GM21717 (cell line): ENCODE measurements around the gene CRLF1.

Source experiments
- ATAC-seq: cut with Tn5 transposase; IDR thresholded peaks from one replicate; pipeline ENCODE4 v1.9.1; 2021; ENCODE audit warnings: mild to moderate bottlenecking, moderate library complexity; ENCODE audit not compliant: unreplicated experiment

Gene CRLF1

GRCh38 chr19:18636969-18637629 lies 30.5 kb upstream of the CRLF1 start, which contains the start of gene KLHL26:
TSS of gene KLHL26 (plus strand) at chr19:18637028. CDS start at chr19:18637055, 27 bp downstream.
- no peak for ATAC-seq

DNA sequence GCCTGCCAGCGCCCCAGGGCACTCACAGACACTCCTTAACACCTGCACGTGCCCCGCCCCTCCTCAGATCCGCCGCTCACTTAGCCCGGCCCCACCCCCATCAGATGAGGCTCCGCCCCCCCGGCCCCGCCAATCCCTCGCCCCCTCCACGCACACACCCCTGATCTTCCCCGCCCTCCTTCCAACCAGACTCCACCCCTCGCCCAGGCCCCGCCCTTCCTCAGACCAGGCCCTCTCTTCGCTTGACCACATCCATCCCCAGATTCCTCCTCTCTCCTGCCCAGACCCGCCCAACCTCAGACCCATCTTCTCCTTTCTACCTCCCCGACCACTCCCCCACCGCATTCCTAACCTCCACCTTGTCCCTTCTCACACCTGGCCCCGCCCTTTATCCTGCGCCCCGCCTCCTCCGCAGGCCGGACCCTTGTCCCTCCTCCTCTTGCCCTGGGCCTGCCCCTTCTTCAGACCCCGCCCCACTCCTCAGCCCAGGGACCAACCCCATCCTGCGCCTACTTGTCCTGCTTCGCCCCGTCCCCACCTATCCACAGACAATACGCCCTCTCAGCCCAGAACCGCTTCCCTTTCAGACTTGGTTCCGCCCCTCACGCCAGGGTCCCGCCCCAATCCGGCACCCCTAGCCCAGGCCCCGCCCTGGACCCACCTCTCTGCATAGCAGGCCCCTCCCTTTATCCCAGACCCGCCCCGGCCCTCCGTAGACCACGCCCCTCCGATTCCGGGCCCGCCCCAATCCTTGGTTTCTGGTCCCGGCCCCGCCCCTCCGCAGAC lies 29.8 kb upstream of the CRLF1 start:
- peak; percentile 70 for ATAC-seq

DNA sequence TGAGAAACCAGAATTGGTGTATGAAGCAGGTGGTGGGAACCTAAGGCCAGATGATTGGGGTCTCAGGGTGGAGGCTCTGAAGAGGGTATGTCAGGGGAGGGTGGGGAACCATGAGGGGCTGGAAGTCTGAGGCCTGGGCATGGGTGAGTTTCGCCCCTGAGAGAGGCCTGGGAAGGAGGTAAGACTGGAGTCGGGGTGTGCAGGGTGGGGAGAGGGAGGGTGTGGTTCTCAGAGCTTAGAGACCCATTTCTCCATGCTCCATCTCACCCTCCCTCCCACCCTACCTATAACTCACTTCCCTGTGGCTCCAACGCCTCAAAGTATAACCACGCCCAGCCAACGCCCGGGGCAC lies 29.2 kb upstream of the CRLF1 start:
- ATAC-seq, result no peak

DNA sequence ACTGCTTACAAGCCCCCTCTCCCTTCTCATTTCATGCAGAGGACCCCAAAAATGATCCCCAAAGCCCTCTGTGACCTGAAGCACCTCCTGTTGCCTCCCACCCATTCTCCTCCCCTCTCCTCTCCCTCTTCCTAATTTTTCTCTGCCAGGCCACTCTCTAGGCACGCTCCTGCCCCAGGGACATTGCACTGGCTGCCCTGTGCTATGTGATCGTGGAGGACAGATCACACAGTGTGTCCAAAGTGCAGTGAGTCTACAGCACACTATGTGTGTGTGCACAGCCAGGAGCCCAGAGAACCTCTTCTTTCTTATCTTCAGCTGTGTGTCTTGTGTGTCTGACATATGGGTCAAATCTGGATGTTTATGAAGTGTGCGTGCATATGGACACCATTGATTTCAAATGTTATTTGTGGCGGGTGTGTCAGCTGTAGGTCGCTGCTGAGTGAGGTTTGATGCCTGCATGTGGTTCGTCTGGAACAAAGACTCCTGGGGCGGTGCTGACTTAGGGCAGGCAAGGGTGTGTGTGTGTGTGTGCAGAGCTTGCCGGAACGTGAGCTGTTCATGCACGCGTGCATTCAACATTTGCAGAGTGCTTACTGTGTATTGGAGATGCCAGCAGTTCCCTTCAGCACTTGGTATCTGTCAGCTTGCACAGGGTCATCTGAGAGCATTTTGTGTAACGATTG lies 28.2 kb upstream of the CRLF1 start:
- ATAC-seq, result no peak

DNA sequence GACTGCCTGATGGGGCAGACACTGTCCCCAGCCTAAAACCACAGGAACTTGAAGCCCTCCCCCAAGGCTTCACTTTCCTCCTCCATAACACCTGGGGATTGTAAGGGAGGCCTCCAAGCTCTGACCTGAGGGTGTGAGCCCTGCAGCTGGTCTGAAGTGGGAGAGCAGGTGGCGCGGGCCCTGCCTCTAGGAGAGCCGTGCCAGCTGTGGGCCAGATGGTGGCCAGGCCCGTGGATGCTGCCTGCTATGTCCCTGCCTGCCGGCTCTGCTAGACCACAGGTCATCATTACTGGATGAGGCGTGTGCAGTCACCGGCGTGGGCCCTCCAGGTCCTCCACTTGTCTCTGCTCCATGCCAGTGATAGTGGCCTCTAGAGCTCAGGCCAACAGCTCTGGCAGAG lies 26.7 kb upstream of the CRLF1 start:
- ATAC-seq, result no peak

DNA sequence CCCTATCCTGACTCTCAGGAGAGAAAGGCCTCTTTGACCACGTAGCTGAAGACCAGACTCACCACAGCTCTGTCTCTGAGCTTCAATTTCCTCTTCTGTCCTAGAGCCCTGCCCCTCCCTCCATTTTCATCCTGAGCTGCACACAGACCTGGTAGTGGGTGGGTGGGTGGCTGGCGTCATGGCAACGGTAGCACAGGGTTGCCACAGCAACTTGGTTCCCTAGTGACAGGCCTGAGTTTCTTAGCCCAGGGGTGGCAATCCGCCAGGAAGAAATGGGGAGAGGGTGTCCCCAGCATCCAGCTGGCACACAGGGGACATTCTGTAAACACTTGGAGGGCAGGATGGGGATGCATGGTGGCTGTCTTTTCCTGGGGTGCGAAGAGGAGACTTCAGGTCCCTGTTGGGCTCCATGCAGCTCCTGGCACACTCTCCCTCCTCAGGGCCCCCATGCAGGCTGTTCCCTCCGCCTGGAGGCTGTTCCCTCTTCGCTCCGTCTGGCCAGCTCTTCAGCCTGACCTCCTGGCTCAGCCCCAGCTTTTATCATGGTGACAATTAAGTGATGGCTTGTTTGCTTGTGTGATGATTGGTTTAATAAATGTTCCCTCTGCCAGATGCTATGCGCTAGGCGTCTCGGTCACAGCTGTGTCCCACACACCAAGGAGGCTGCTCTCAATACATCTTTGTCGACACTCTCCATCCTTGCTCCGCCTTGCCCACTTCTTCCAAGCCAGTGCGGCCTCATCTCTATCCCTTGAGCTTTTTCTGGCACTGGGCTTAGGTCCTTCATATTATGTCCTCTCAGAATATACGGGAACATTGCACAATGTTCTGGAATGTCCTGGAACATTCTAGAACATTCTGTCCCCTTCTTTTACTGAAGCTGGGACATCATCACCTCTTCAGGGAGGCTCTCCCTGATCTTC lies 22.8 kb upstream of the CRLF1 start:
- no peak for ATAC-seq

DNA sequence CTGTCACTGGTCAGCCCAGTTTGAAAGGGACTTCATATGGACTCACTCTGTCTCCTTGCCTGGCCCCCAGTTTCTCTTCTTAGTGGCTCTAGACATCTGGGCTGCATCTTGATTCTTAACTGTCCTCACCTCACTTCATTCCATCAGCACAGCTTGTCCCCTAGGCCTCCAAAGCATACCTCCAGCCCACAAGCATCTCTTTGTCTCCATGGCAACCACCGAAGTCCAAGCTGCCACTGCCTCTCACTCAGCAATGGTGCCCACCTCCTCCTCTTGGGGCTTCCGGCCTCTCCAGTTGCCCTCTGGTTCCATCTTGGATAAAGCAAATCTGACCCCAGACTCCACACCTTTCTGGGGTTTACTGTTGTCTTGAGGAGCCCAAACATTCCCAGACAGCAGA lies 20.3 kb upstream of the CRLF1 start:
- ATAC-seq, result no peak

DNA sequence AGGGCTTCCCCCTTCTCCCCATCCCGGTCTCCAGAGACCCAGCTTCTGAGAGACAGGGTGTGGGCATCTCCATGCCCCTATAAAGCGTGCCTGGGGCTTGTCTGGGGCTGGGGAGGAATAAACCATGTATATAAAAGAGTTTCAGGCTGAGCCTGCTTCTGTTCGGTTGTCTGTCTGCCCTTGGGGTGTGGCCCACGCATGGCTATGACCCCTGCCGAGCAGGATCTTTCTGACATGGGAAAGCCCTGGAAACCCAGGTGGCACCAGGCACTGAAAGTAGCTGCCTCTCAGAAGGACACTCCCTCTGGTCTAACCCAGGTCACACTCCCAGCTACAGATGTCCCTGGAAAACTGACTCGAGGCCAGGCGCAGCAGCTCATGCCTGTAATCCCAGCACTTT lies 14.3 kb upstream of the CRLF1 start:
- ATAC-seq, result no peak

GRCh38 chr19:18620311-18620710 lies 13.7 kb upstream of the CRLF1 start:
- ATAC-seq, result no peak

DNA sequence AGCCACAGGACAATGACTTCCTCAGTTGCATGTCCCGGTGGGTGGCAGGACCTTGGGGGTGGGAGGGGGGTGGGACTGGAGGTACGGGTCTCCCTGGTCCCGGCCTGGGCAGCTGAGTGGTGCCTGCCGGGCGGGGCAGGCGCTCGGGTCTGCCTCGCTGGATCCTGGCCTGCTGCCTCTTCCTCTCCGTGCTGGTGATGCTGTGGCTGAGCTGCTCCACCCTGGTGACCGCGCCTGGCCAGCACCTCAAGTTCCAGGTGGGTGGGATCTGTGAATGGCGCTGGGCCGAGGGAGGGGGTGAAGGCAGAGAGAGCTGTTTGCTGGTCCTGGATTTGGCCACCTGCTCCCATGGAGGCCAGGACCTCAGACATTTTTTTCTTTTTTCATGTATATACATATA lies 11.6 kb upstream of the CRLF1 start:
- no peak for ATAC-seq

DNA sequence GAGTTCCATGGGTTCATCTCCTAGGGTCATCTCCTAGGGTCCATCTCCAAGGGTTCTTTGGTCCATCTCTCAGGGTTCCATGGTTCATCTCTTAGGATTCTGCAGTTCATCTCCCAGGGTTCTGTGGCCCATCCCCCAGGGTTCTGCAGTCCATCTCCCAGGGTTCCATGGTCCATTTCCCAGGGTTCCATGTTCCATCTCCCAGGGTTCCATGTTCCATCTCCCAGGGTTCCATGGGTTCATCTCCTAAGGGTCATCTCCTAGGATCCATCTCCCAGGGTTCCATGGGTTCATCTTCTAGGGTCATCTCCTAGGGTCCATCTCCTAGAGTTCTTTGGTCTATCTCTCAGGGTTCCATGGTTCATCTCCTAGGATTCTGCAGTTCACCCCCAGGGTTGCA lies 11.0 kb upstream of the CRLF1 start:
- no peak for ATAC-seq

- no peak for ATAC-seq
Measured at GRCh38 chr19:18616023-18616422, 9.4 kb upstream of the CRLF1 start.

DNA sequence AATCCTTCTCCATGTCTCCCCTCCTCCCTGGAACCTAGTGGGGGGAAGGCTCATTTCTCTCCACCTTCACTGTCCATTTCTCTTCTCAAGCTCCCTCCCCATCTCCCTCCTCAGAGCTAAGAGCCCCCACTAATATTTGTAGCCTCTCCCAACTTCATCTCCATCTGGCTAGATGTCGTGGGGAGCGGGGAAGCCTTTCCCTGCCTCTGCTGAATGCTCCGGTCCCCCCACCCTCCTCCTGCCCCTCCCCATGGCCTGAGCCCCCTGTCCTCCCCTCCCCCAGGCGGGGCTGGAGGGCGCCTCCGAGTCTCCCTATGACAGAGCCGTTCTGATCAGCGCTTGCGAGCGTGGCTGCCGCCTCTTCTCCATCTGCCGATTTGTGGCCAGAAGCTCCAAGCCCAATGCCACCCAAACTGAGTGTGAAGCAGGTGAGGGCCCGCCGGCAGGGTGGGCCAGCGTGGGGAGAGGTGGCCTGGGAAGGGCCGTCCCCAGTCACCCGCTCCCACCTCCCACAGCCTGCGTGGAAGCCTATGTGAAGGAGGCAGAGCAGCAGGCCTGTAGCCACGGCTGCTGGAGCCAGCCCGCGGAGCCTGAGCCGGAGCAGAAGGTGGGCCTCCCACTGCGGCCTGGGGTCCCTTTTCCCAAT lies 7.1 kb upstream of the CRLF1 start:
- ATAC-seq, result no peak

DNA sequence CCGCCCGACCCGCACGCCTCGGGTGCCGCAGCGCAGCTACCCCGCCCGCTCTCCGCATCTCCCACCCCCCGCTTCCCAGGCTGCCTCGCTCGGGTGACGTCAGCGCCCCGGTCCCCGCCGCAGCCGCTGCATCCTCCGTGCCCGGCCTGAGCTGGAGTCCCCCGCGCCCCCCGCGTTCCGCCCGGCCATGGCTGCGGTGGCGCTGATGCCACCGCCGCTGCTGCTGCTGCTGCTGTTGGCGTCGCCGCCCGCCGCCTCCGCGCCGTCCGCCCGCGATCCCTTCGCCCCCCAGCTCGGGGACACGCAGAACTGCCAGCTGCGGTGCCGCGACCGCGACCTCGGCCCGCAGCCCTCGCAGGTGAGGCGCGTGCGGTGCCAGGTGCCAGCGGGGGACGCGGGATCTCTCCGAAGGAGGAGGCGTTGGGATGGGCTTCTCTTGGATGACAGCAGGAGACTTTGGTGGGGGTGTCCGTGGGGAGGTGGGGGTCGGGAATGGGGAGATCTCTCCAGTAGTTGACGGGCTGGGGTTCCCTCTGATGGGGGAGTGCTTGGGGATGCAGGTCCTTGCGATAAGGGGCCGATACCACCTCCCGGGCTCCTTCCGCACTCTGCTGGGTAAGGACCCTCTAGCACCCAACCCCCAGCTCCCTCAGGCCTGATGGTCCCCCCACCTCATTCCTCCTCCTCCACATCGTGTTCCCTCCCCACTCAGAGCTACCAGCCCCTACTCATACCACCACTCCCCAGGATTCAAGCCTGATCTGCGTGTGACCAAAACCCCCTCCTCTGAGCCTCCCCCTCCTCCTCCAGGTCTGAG lies 6.4 kb upstream of the CRLF1 start, which contains the start of gene TMEM59L:
TSS of gene TMEM59L (plus strand) at position 99 of the 817 bp plus-strand sequence. CDS start at position 188, 89 bp downstream.
- ATAC-seq, result no peak

GRCh38 chr19:18612051-18612771 lies 5.6 kb upstream of the CRLF1 start:
- no peak for ATAC-seq

GRCh38 chr19:18611327-18612050 lies 4.9 kb upstream of the CRLF1 start:
- ATAC-seq, result no peak

DNA sequence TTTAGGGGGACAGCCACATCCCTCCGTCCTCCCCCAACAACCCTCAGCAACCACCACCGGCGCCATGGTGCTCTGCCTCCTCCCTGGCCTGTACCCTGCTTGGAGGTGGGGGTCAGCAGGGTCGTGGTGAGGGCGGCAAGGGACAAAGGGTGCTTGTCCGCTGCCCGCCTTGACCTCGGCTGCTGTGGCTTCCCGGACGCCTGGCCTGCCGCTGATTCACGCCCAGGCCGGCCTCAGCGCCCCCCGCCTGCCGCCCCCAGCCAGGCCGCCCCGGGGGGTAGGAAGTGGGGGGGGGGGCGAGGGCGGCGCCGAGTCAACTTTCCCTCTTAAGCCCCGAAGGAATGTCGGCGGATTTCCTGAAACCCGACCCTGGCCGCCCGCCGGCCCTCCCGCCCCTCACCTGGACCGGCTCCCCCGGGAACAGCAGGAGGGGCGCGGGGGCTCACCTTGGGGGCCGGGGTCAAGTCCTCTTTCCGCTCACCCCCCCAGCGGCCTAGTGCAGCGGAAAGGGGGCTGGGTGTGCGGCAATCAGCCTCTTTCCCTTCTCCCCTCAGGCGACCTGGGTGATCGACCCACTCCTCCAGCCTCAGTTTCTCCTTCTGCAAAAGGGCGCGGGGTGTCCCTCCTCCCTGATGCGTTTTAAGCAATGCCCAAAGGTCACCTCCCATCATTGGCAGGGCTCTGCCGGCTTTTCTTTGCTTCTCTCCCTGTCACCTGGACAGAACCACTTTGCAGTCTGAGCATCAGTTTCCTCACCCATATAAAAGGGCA lies 4.1 kb upstream of the CRLF1 start:
- ATAC-seq, result no peak

DNA sequence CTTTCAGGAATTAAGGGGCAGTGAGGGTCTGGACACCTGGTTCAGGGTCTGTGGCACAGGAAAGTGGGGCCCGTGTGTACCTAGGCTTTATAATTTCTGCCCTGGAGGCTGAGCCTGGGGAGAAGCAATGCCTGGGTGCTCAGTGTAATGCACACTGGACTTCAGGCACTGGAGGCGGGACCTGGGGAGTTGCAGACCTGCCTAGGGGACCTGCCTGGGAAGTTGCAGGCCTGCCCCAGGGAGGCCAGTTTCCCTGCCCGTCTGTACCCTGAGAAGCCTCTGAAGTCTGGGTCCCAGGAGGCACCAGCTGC lies 3.6 kb upstream of the CRLF1 start:
- no peak for ATAC-seq
